Thymus (tissue), 14 donors: Measurements from ENCODE around the gene LGALS4. TPM values are rescaled to one million over a fixed set of nuclear protein-coding genes. Genes with fewer than 3 reads are reported as not detected.
"Not testable (repeated sequence)": the region's sequence is repeated elsewhere in the genome, so short reads cannot be mapped to it uniquely, and the experiment has no call there.

Experiments
- DNase-seq, 9 donors: peaks; one replicate each; pipeline ENCODE4 v3.0.0-alpha.2; 2013; ENCODE audit warnings: low spot score in 9 of 9, low read depth in 6 of 9, missing footprints in 1 of 9
- H3K27ac ChIP-seq, 2 donors: one replicate each; pipeline ENCODE4 v1.5.1; 2013; ENCODE audit warnings: control low read depth in 1 of 2, low read depth in 1 of 2, low read length in 1 of 2, mild to moderate bottlenecking in 1 of 2, moderate library complexity in 1 of 2
- H3K27me3 ChIP-seq, 2 donors: one replicate each; pipeline ENCODE4 v1.5.1; 2013; ENCODE audit warnings: low read length in 1 of 2; ENCODE audit not compliant: control insufficient read depth in 2 of 2, insufficient read depth in 1 of 2
- H3K36me3 ChIP-seq, 2 donors: one replicate each; pipeline ENCODE4 v1.5.1; 2013; ENCODE audit warnings: low read length in 1 of 2, mild to moderate bottlenecking in 1 of 2, moderate library complexity in 1 of 2; ENCODE audit not compliant: control insufficient read depth in 2 of 2, insufficient read depth in 2 of 2
- H3K4me1 ChIP-seq, 2 donors: one replicate each; pipeline ENCODE4 v1.5.1; 2013; ENCODE audit warnings: low read length in 2 of 2; ENCODE audit not compliant: control insufficient read depth in 2 of 2, insufficient read depth in 2 of 2
- H3K4me3 ChIP-seq, 2 donors: one replicate each; pipeline ENCODE4 v1.5.1; 2013; ENCODE audit warnings: low read length in 2 of 2, control low read depth in 1 of 2, mild to moderate bottlenecking in 1 of 2
- H3K9me3 ChIP-seq, 2 donors: one replicate each; pipeline ENCODE4 v1.5.1; 2013; ENCODE audit warnings: low read length in 1 of 2, mild to moderate bottlenecking in 1 of 2; ENCODE audit not compliant: control insufficient read depth in 2 of 2, insufficient read depth in 1 of 2
- WGBS: extraction: QIAGEN DNeasy Blood & Tissue Kit; methylation state at CpG from one replicate; pipeline ENCODE4 v1.1.7; 2013; 5-methylcytosine and 5-hydroxymethylcytosine counted together
- long read RNA-seq, 10 donors: transcript quantifications; one replicate each; lab custom pipeline, GENCODE V29; 2026
- polyA plus RNA-seq: library from polyadenylated mRNA; stranded (reverse); fragments of 200-250 nt; gene quantifications from one replicate; pipeline ENCODE4 v1.2.3, GENCODE V29; 2013
- total RNA-seq: library from RNA; stranded (reverse); fragments of 120-200 nt; gene quantifications from one replicate; pipeline ENCODE4 v1.2.4, GENCODE V29; 2013
- donor health status: healthy.

The LGALS4 gene, protein sequence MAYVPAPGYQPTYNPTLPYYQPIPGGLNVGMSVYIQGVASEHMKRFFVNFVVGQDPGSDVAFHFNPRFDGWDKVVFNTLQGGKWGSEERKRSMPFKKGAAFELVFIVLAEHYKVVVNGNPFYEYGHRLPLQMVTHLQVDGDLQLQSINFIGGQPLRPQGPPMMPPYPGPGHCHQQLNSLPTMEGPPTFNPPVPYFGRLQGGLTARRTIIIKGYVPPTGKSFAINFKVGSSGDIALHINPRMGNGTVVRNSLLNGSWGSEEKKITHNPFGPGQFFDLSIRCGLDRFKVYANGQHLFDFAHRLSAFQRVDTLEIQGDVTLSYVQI
- total RNA-seq (1.1 TPM), polyA plus RNA-seq (6.8 TPM)
- long read RNA-seq, donor 1 = 0 reads
- long read RNA-seq, donor 2 = 0 reads
- long read RNA-seq, donor 3 = 0 reads
- long read RNA-seq, donor 4, partial matches to known transcripts = 0 of 2 reads
- long read RNA-seq, donor 4, other reads (novel, unspliced or antisense) = 0 of 2 reads
- long read RNA-seq, donor 5, partial matches to known transcripts = 0 of 2 reads
- long read RNA-seq, donor 5, other reads (novel, unspliced or antisense) = 0 of 2 reads
- long read RNA-seq, donor 6, partial matches to known transcripts = 0 of 1 reads
- long read RNA-seq, donor 6, other reads (novel, unspliced or antisense) = 0 of 1 reads
- long read RNA-seq, donor 7 = 0 reads
- long read RNA-seq, donor 8 = 0 reads
- long read RNA-seq, donor 9, partial matches to known transcripts = 0 of 1 reads
- long read RNA-seq, donor 9, other reads (novel, unspliced or antisense) = 0 of 1 reads
- long read RNA-seq, donor 10 = 0 reads

GRCh38 chr19:38812841-38813320 is at the start of gene LGALS4:
Gene LGALS4 (minus strand): TSS chr19:38812945. CDS start chr19:38812886, 59 bp downstream.
- no peak for DNase-seq
- no peak within 1 kb of the TSS for H3K4me3 ChIP-seq
- no peaks in the 10 kb centered on the region for H3K4me1 ChIP-seq
- H3K27ac ChIP-seq = no peak within 1 kb of the TSS
- no peaks in the 10 kb centered on the region for H3K27me3 ChIP-seq
- 92% methylated on average over 15 of the region's 15 CpGs for WGBS
- H3K9me3 ChIP-seq = no peaks in the 10 kb centered on the region
- H3K36me3 ChIP-seq = peaks cover 14 to 27% of the 10 kb centered on the region in 2 donors

GRCh38 chr19:38861368-38861767 is 48.6 kb upstream of the LGALS4 start:
- 99% methylated on average over 3 of the region's 3 CpGs for WGBS
- Histone ChIP-seq H3K27me3 (no peaks in the 10 kb centered on the region), H3K36me3 (no peaks in the 10 kb centered on the region), H3K9me3 (no peaks in the 10 kb centered on the region), H3K27ac (no peak overlapping the region), H3K4me1 (peaks cover 2 to 8% of the 10 kb centered on the region in 2 donors), H3K4me3 (no peak overlapping the region)
- no peak for DNase-seq

DNA sequence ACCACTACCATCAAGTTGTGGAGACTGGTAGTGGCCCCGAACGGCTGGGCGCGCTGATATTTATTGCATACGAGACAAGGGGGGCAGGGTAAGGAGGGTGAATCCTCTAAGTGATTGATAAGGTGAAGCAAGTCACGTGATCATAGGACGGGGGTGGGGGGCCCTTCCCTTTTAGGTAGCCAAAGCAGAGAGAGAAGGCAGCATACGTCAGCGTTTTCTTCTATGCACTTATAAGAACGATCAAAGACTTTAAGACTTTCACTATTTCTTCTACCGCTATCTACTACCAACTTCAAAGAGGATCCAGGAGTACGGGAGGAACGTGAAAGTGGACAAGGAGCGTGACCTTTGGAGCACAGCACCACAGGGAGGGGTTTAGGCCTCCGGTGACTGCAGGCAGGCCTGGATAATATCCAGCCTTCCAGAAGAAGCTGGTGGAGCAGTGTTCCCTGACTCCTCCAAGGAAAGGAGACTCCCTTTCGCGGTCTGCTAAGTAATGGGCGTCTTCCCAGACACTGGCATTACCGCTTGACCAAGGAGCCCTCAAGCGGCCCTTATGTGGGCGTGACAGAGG is 47.0 kb upstream of the LGALS4 start:
- WGBS = 95% methylated on average over 21 of the region's 21 CpGs
- DNase-seq, H3K9me3 ChIP-seq, H3K4me3 ChIP-seq, H3K27me3 ChIP-seq, H3K36me3 ChIP-seq, H3K4me1 ChIP-seq, H3K27ac ChIP-seq: not testable (repeated sequence)

DNA sequence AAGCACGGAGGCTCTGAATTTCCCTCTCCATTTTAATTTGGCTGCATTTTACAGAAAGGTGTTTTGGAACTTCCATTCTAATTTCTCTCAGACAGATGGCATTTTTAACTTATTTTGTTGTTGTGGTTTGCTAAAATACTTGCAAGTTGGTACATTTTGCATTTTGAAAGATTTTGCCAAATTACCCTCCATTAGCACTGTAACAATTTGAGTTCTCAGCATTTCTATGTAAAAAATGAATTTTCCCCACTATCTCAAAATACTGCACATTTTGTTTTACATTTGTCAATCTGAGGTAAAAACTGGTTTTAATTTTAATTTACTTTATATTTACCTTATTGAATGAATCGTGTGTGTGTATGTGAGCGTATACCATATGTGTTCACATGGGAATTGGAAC is 44.1 kb upstream of the LGALS4 start:
- Histone ChIP-seq H3K4me3 (no peak overlapping the region), H3K4me1 (peaks cover 4 to 15% of the 10 kb centered on the region in 2 donors), H3K27ac (no peak overlapping the region), H3K36me3 (no peaks in the 10 kb centered on the region), H3K9me3 (no peaks in the 10 kb centered on the region), H3K27me3 (peaks cover 0 to 4% of the 10 kb centered on the region in 2 donors)
- DNase-seq = no peak
- 72% methylated on average over 3 of the region's 3 CpGs for WGBS

- H3K36me3 ChIP-seq = not testable (repeated sequence)
- peaks cover 12 to 25% of the 10 kb centered on the region in 2 donors for H3K4me1 ChIP-seq
These were observed 43.0 kb upstream of the LGALS4 start for GRCh38 chr19:38855751-38856150.

GRCh38 chr19:38854961-38855360 is 42.2 kb upstream of the LGALS4 start:
- WGBS = 96% methylated on average over 3 of the region's 3 CpGs
- H3K27me3 ChIP-seq, H3K27ac ChIP-seq, DNase-seq, H3K36me3 ChIP-seq, H3K4me3 ChIP-seq, H3K9me3 ChIP-seq: not testable (repeated sequence)
- peaks cover 13 to 27% of the 10 kb centered on the region in 2 donors for H3K4me1 ChIP-seq

More at GRCh38 chr19:38855751-38856150, 43.0 kb upstream of the LGALS4 start:
- 85% methylated on average over 29 of the region's 37 CpGs for WGBS
- H3K9me3 ChIP-seq, DNase-seq, H3K27me3 ChIP-seq, H3K4me3 ChIP-seq, H3K27ac ChIP-seq: not testable (repeated sequence)

GRCh38 chr19:38853214-38853613 is 40.5 kb upstream of the LGALS4 start:
- DNase-seq = no peak
- peaks cover 0 to 4% of the 10 kb centered on the region in 2 donors for H3K27me3 ChIP-seq
- H3K36me3 ChIP-seq = peaks cover 0 to 7% of the 10 kb centered on the region in 2 donors
- H3K27ac ChIP-seq = no peak overlapping the region
- peaks cover 21 to 34% of the 10 kb centered on the region in 2 donors for H3K4me1 ChIP-seq
- WGBS = 96% methylated on average over 17 of the region's 17 CpGs
- no peak overlapping the region for H3K4me3 ChIP-seq
- peaks cover 0 to 3% of the 10 kb centered on the region in 2 donors for H3K9me3 ChIP-seq

- peaks cover 27 to 39% of the 10 kb centered on the region in 2 donors for H3K4me1 ChIP-seq
- peaks cover 3 to 12% of the 10 kb centered on the region in 2 donors for H3K36me3 ChIP-seq
- peak overlapping the region; percentile 66 to 95 for H3K4me3 ChIP-seq
- H3K27ac ChIP-seq = peak overlapping the region; percentile 82 to 98
- H3K9me3 ChIP-seq = peaks cover 0 to 3% of the 10 kb centered on the region in 2 donors
- 5% methylated on average over 52 of the region's 52 CpGs for WGBS
- H3K27me3 ChIP-seq = peaks cover 0 to 4% of the 10 kb centered on the region in 2 donors
- peak in 3 of 9 donors; percentile 27 to 53 (median 33) for DNase-seq
These were observed 39.7 kb upstream of the LGALS4 start for GRCh38 chr19:38852231-38853044.
